Liver (tissue), 9 donors: ENCODE data around the gene FNIP1. TPM values are rescaled to one million over a fixed set of nuclear protein-coding genes. Genes with fewer than 3 reads are reported as not detected.

Experiments
- DNase-seq: peaks from one replicate; pipeline ENCODE4 v3.0.0-alpha.2; 2017; ENCODE audit warnings: low spot score
- H3K27ac ChIP-seq, 2 donors: one replicate each; pipeline ENCODE4 v1.7.0; 2013; ENCODE audit warnings: inconsistent platforms in 2 of 2, low read length in 2 of 2, control low read depth in 1 of 2, low read depth in 1 of 2, mild to moderate bottlenecking in 1 of 2
- H3K27me3 ChIP-seq, 4 donors: one replicate each; pipeline versions ENCODE4 v1.6.1 to v1.7.0; 2013; ENCODE audit warnings: low read length in 3 of 4, inconsistent platforms in 1 of 4, mild to moderate bottlenecking in 1 of 4, moderate library complexity in 1 of 4; ENCODE audit not compliant: control insufficient read depth in 4 of 4, insufficient read depth in 4 of 4
- H3K36me3 ChIP-seq, 4 donors: one replicate each; pipeline versions ENCODE4 v1.6.1 to v1.7.0; 2013; ENCODE audit warnings: low read length in 3 of 4, mild to moderate bottlenecking in 3 of 4, low read depth in 1 of 4, moderate library complexity in 1 of 4; ENCODE audit not compliant: control insufficient read depth in 4 of 4, insufficient read depth in 3 of 4
- H3K4me1 ChIP-seq, 4 donors: one replicate each; pipeline versions ENCODE4 v1.6.1 to v1.7.0; 2013; ENCODE audit warnings: low read length in 3 of 4, mild to moderate bottlenecking in 3 of 4, moderate library complexity in 1 of 4; ENCODE audit not compliant: control insufficient read depth in 4 of 4, insufficient read depth in 4 of 4
- H3K4me3 ChIP-seq, 3 donors: one replicate each; pipeline versions ENCODE4 v1.6.1 to v1.7.0; 2013; ENCODE audit warnings: low read length in 3 of 3, control low read depth in 1 of 3, low read depth in 1 of 3, mild to moderate bottlenecking in 1 of 3
- H3K9ac ChIP-seq, 2 donors: one replicate each; pipeline ENCODE4 v1.7.0; 2013; ENCODE audit warnings: low read length in 2 of 2, mild to moderate bottlenecking in 2 of 2, moderate library complexity in 2 of 2, control low read depth in 1 of 2, low read depth in 1 of 2
- H3K9me3 ChIP-seq, 4 donors: one replicate each; pipeline versions ENCODE4 v1.6.1 to v1.7.0; 2013; ENCODE audit warnings: low read length in 3 of 4; ENCODE audit not compliant: control insufficient read depth in 4 of 4
- EGR1 ChIP-seq, 2 donors: IDR thresholded peaks; 2 replicates each; pipeline ENCODE4 v1.6.1; 2016 to 2018; ENCODE audit warnings: antibody characterized with exemption in 2 of 2, low read depth in 2 of 2
- FOXA1 ChIP-seq: IDR thresholded peaks from 2 replicates; pipeline ENCODE4 v1.6.1; 2016; ENCODE audit warnings: antibody characterized with exemption
- FOXA2 ChIP-seq: IDR thresholded peaks from 2 replicates; pipeline ENCODE4 v1.6.1; 2016; ENCODE audit warnings: antibody characterized with exemption
- GABPA ChIP-seq, 2 donors: IDR thresholded peaks in 1 of 2; conservative IDR thresholded peaks in 1 of 2; 2 replicates each; pipeline ENCODE4 v1.6.1; 2016; ENCODE audit warnings: antibody characterized with exemption in 2 of 2, mild to moderate bottlenecking in 1 of 2, moderate library complexity in 1 of 2
- HNF4A ChIP-seq, 2 donors: conservative IDR thresholded peaks; 2 replicates each; pipeline ENCODE4 v1.6.1; 2016; ENCODE audit warnings: antibody characterized with exemption in 2 of 2, mild to moderate bottlenecking in 2 of 2
- HNF4G ChIP-seq: IDR thresholded peaks from 2 replicates; pipeline ENCODE4 v1.6.1; 2016; ENCODE audit warnings: antibody characterized with exemption
- JUND ChIP-seq, 2 donors: IDR thresholded peaks; 2 replicates each; pipeline ENCODE4 v1.6.1; 2016; ENCODE audit warnings: antibody characterized with exemption in 2 of 2
- NR2F2 ChIP-seq: IDR thresholded peaks from 2 replicates; pipeline ENCODE4 v1.6.1; 2016; ENCODE audit warnings: antibody characterized with exemption
- RAD21 ChIP-seq, 2 donors: IDR thresholded peaks; 2 replicates each; pipeline ENCODE4 v1.6.1; 2016; ENCODE audit warnings: antibody characterized with exemption in 2 of 2, mild to moderate bottlenecking in 2 of 2
- RXRA ChIP-seq, 2 donors: IDR thresholded peaks; 2 replicates each; pipeline ENCODE4 v1.6.1; 2017 to 2018; ENCODE audit warnings: antibody characterized with exemption in 2 of 2, mild to moderate bottlenecking in 1 of 2
- SP1 ChIP-seq: IDR thresholded peaks from 2 replicates; pipeline ENCODE4 v1.6.1; 2018; ENCODE audit warnings: antibody characterized with exemption, mild to moderate bottlenecking
- TAF1 ChIP-seq: conservative IDR thresholded peaks from 2 replicates; pipeline ENCODE4 v1.6.1; 2016; ENCODE audit warnings: antibody characterized with exemption, mild to moderate bottlenecking
- YY1 ChIP-seq: IDR thresholded peaks from 2 replicates; pipeline ENCODE4 v1.6.1; 2016; ENCODE audit warnings: antibody characterized with exemption, mild to moderate bottlenecking
- WGBS: extraction: QIAGEN DNeasy Blood & Tissue Kit; methylation state at CpG from one replicate; pipeline ENCODE4 v1.1.7; 2013; 5-methylcytosine and 5-hydroxymethylcytosine counted together
- polyA plus RNA-seq, 2 donors: library from polyadenylated mRNA; stranded (reverse) in 1 of 2; unstranded in 1 of 2; fragments of 200-250 nt in 1 of 2; fragments of >200 nt in 1 of 2; fragmentation: Nextera tagmentation in 1 of 2; extraction: Ambion mirVana in 1 of 2; gene quantifications; one replicate each; pipeline versions ENCODE4 v1.2.1 to v1.2.3, GENCODE V29; 2013 to 2015
- total RNA-seq, 2 donors: library from RNA; depleted of rRNA; stranded (reverse); fragments of >200 nt; gene quantifications; one replicate each; pipeline ENCODE4 v1.2.3, GENCODE V29; 2014
- TF ChIP-seq, protein P1 (sequence below): fragments of 150-350 bp; IDR thresholded peaks from 2 replicates; pipeline ENCODE4 v1.5.1; 2017; ENCODE audit warnings: improper control_type of control experiment, low read depth, low read length; ENCODE audit not compliant: missing input control
- TF ChIP-seq, protein P2 (sequence below): IDR thresholded peaks from 2 replicates; pipeline ENCODE4 v1.6.1; 2016; ENCODE audit warnings: antibody characterized with exemption
- TF ChIP-seq, protein P3 (sequence below): IDR thresholded peaks from 2 replicates; pipeline ENCODE4 v1.6.1; 2016; ENCODE audit warnings: antibody characterized with exemption
- TF ChIP-seq, protein P4 (sequence below): IDR thresholded peaks from 2 replicates; pipeline ENCODE4 v1.6.1; 2016; ENCODE audit warnings: antibody characterized with exemption
- TF ChIP-seq, protein P5 (sequence below): IDR thresholded peaks from 2 replicates; pipeline ENCODE4 v1.6.1; 2016; ENCODE audit warnings: antibody characterized with exemption, mild to moderate bottlenecking
- donor health status: healthy.
- donor health status: healthy.
- donor health status: healthy.
- donor health status: healthy.
- donor health status: healthy.

Gene FNIP1
- total and polyA plus RNA-seq, 4 donors: 3.7 to 34.0 (median 13.8) TPM

DNA sequence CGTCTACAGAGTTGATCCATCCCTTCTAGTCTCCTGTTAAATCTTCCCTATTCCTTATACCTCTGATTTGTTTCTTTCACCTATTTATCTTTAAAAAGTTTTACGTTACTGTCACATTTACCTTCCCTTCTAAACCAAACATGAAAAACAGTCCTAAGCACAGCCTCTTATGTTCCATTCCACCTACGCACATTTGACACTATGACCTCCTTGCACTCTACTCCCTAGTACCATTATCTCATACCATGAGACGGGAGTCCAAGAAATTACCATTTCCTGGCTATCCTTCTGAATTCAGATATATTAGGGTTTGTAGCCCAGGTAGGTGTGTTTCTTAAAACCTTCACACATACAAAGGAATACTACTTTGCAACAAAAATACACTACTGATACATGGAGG lies 25.1 kb downstream of the FNIP1 start:
- Histone ChIP-seq H3K9ac (no peak overlapping the region), H3K4me1 (peaks cover 0 to 8% (median 3%) of the 10 kb centered on the region in 4 donors), H3K36me3 (no peaks in the 10 kb centered on the region), H3K4me3 (no peak overlapping the region), H3K9me3 (no peaks in the 10 kb centered on the region), H3K27me3 (no peaks in the 10 kb centered on the region), H3K27ac (no peak overlapping the region)
- 92% methylated on average over 4 of the region's 4 CpGs for WGBS
- no peak for DNase-seq
- TF ChIP-seq HNF4G (no peak), SP1 (no peak), HNF4A (conservative IDR thresholded peaks at IDR 0.05) (no peak), NR2F2 (no peak), RAD21 (IDR thresholded peaks at IDR 0.05) (no peak), JUND (IDR thresholded peaks at IDR 0.05) (no peak), YY1 (no peak), EGR1 (IDR thresholded peaks at IDR 0.05; ENCODE audit: low read depth in 2 of 2) (no peak), FOXA1 (no peak), TAF1 (no peak), FOXA2 (no peak), RXRA (IDR thresholded peaks at IDR 0.05) (no peak), GABPA (IDR thresholded peaks at IDR 0.05 in 1 of 2, conservative IDR thresholded peaks at IDR 0.05 in 1 of 2) (no peak)
- TF ChIP-seq, protein P1, sequence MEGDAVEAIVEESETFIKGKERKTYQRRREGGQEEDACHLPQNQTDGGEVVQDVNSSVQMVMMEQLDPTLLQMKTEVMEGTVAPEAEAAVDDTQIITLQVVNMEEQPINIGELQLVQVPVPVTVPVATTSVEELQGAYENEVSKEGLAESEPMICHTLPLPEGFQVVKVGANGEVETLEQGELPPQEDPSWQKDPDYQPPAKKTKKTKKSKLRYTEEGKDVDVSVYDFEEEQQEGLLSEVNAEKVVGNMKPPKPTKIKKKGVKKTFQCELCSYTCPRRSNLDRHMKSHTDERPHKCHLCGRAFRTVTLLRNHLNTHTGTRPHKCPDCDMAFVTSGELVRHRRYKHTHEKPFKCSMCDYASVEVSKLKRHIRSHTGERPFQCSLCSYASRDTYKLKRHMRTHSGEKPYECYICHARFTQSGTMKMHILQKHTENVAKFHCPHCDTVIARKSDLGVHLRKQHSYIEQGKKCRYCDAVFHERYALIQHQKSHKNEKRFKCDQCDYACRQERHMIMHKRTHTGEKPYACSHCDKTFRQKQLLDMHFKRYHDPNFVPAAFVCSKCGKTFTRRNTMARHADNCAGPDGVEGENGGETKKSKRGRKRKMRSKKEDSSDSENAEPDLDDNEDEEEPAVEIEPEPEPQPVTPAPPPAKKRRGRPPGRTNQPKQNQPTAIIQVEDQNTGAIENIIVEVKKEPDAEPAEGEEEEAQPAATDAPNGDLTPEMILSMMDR: no peak
- TF ChIP-seq, protein P2, sequence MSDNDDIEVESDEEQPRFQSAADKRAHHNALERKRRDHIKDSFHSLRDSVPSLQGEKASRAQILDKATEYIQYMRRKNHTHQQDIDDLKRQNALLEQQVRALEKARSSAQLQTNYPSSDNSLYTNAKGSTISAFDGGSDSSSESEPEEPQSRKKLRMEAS: no peak
- TF ChIP-seq, protein P3, sequence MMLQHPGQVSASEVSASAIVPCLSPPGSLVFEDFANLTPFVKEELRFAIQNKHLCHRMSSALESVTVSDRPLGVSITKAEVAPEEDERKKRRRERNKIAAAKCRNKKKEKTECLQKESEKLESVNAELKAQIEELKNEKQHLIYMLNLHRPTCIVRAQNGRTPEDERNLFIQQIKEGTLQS: no peak
- TF ChIP-seq, protein P4, sequence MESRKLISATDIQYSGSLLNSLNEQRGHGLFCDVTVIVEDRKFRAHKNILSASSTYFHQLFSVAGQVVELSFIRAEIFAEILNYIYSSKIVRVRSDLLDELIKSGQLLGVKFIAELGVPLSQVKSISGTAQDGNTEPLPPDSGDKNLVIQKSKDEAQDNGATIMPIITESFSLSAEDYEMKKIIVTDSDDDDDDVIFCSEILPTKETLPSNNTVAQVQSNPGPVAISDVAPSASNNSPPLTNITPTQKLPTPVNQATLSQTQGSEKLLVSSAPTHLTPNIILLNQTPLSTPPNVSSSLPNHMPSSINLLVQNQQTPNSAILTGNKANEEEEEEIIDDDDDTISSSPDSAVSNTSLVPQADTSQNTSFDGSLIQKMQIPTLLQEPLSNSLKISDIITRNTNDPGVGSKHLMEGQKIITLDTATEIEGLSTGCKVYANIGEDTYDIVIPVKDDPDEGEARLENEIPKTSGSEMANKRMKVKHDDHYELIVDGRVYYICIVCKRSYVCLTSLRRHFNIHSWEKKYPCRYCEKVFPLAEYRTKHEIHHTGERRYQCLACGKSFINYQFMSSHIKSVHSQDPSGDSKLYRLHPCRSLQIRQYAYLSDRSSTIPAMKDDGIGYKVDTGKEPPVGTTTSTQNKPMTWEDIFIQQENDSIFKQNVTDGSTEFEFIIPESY: no peak
- TF ChIP-seq, protein P5, sequence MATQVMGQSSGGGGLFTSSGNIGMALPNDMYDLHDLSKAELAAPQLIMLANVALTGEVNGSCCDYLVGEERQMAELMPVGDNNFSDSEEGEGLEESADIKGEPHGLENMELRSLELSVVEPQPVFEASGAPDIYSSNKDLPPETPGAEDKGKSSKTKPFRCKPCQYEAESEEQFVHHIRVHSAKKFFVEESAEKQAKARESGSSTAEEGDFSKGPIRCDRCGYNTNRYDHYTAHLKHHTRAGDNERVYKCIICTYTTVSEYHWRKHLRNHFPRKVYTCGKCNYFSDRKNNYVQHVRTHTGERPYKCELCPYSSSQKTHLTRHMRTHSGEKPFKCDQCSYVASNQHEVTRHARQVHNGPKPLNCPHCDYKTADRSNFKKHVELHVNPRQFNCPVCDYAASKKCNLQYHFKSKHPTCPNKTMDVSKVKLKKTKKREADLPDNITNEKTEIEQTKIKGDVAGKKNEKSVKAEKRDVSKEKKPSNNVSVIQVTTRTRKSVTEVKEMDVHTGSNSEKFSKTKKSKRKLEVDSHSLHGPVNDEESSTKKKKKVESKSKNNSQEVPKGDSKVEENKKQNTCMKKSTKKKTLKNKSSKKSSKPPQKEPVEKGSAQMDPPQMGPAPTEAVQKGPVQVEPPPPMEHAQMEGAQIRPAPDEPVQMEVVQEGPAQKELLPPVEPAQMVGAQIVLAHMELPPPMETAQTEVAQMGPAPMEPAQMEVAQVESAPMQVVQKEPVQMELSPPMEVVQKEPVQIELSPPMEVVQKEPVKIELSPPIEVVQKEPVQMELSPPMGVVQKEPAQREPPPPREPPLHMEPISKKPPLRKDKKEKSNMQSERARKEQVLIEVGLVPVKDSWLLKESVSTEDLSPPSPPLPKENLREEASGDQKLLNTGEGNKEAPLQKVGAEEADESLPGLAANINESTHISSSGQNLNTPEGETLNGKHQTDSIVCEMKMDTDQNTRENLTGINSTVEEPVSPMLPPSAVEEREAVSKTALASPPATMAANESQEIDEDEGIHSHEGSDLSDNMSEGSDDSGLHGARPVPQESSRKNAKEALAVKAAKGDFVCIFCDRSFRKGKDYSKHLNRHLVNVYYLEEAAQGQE: no peak
